T follicular helper cell (primary cell): ENCODE results near the gene B3GNT3.
"Not testable (repeated sequence)": the region's sequence is repeated elsewhere in the genome, so short reads cannot be mapped to it uniquely, and the experiment has no call there.

Experiments used
- DNase-seq: peaks from one replicate; pipeline ENCODE4 v3.0.0-alpha.2; 2020; ENCODE audit warnings: low read depth

B3GNT3 gene

DNA sequence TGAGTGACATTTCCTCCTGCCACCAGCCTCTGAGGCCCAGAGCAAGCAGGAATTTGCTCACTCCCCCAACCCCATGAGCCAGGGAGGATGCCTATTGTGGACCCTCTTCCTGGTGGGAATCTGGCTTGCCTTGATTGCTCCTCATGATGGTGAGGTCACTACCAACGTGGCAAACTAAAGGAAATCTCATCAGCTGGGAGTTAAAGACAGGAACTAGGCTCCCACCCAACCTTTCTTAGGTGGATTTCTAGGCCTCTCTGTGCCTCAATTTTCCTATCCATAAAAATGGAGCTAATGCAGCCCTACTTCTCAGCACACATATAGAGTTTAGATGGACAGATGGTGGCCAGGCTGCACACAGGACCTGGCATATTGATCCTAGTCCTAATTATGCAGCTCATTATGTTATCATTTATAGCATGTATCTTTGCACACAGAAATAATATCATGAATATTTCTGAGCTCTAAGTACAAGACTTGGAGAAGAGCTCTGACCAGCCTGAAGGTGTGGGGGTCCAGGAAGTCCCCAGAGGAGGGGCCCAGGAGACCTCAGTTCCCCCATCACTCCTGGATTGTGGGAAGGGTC lies 2.0 kb downstream of the B3GNT3 start:
- DNase-seq: no peak

DNA sequence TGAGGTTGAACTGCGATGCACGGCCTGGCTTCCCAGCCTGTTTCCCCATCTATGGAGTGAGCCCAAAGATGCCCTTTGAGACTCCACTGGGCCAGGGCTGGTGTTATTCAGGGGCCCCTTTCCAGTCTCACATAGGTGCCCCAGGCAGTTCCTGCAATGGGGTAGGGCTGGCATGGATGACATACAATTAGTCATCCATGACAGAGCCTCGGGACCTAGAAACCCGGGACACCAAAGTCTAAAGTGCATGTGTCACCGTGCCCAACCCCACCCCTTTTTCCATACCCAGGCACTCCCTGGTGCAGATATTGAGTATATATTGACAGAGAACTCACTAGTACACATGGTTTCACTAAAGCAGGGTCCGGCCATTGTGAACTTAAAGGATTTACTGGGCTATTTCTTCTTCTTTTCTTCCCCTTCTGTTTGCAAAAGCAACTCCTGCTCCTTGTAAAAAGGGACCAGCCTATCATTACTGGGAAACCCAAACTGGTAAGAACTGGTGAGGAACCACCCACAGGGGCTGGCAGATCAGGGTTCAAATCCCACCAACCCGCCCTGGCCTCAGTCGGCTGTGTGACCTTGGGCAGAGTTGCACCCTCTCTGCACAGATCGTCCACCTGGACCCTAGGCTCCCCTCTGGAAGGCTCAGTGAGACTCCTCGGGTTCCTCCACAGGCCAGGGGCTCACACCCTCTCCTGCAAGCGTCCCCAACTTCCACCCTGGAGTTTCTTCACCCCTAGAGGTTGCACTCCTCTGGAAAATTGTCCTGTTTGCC lies 2.7 kb downstream of the B3GNT3 start:
- no peak for DNase-seq

DNA sequence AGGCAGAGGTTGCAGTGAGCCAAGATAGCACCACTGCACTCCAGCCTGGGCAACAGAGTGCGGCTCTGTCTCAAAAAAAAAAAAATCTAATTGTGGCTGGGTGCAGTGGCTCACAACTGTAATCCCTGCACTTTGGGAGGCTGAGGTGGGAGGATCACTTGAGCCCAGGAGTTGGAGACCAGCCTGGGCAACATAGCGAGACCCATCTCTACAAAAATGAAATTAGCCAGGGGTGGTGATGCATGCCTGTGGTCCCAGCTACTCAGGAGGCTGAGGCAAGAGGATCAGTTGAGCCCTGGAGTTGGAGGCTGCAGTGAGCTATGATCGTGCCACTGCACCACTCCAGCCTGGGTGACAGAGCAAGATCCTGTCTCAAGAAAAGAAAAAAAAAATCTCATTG lies 3.7 kb downstream of the B3GNT3 start:
- DNase-seq: not testable (repeated sequence)

GRCh38 chr19:17802137-17802858 lies 7.4 kb downstream of the B3GNT3 start:
- no peak for DNase-seq

GRCh38 chr19:17803264-17803896 lies 8.4 kb downstream of the B3GNT3 start:
- no peak for DNase-seq

DNA sequence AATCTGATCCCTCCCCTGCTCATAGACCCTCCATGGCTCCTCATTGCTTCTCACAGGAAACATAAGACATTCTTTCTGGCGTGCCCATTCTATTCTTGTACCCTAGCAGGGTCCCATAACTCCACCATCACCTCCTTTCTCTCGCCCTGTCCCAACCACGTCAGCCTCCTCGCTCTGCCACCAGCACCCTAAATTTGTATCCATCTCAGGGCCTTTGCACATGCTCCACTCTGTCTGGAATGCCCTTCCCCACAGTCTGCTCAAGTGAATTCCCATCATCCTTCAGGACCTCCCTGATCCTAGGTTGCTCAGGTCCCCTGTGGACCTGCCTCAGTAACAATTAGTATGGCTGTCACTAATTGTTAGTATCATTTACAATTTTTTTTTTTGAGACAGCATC lies 10.5 kb downstream of the B3GNT3 start:
- no peak for DNase-seq

- DNase-seq: no peak
Observed at GRCh38 chr19:17806945-17807344, 12.0 kb downstream of the B3GNT3 start.

DNA sequence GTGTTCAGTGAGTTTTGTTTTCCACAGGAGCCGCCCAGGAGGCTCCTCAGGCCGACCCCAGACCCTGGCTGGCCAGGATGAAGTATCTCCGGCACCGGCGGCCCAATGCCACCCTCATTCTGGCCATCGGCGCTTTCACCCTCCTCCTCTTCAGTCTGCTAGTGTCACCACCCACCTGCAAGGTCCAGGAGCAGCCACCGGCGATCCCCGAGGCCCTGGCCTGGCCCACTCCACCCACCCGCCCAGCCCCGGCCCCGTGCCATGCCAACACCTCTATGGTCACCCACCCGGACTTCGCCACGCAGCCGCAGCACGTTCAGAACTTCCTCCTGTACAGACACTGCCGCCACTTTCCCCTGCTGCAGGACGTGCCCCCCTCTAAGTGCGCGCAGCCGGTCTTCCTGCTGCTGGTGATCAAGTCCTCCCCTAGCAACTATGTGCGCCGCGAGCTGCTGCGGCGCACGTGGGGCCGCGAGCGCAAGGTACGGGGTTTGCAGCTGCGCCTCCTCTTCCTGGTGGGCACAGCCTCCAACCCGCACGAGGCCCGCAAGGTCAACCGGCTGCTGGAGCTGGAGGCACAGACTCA lies 12.9 kb downstream of the B3GNT3 start:
- DNase-seq: no peak

DNA sequence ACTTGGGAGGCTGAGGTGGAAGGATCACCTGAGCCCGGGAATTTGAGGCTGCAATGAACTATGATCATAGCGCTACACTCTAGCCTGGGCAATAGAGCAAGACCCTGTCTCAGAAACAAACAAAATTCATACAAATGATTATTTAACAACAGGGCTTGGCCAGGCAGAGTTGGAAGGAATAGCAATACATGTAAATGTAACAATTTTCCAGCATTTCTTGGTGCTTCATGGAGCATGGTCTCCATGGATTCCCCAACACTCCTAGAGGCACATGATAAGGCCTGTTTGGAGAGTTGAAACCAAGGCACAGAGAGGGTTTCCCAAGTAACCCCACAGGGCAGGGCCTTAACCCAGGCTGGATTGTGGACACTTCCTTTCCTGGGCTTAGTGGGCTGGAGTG lies 16.2 kb downstream of the B3GNT3 start:
- DNase-seq: no peak

- DNase-seq: no peak
Observed at GRCh38 chr19:17811681-17812080, 16.7 kb downstream of the B3GNT3 start.

DNA sequence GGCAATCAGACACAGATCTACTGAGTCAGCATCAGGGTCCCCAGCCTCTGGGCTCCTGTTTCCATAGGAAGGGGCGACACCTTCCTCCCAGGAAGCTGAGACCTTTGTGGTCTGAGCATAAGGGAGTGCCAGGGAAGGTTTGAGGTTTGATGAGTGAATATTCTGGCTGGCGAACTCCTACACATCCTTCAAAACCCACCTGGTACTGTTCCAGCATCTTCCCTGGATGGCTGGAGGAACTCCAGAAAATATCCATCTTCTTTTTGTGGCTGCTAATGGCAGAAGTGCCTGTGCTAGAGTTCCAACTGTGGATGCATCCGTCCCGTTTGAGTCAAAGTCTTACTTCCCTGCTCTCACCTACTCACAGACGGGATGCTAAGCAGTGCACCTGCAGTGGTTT lies 17.2 kb downstream of the B3GNT3 start:
- DNase-seq: no peak

DNA sequence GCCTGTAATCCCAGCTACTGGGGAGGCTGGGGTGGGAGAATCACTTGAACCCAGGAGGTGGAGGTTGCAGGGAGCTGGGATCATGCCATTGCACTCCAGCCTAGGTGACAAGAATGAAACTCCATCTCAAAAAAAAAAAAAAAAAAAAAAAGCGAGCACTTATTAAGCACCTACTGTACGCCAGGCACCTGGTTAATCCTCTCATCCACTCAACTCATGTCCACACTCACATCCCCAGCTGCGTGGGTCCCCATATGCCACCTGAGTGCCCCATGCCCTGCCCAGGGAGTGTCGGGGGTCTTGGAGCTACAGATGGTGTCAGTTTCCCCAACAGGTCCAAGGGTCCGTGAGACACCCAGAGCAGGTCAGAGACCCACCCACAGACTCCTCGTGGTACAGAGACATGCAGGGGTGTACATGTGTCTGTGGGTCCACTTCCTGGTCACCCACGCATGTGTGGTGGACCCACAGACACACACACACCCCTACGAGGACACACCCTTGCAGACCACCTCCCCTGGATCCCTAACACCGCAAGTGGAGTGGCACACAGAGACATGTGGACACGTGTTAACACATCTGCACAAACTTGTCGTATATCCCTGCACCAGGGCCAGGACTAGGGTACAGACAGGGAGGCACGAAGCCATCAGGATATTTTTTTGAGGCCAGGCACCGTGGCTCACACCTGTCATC lies 22.9 kb downstream of the B3GNT3 start:
- no peak for DNase-seq

DNA sequence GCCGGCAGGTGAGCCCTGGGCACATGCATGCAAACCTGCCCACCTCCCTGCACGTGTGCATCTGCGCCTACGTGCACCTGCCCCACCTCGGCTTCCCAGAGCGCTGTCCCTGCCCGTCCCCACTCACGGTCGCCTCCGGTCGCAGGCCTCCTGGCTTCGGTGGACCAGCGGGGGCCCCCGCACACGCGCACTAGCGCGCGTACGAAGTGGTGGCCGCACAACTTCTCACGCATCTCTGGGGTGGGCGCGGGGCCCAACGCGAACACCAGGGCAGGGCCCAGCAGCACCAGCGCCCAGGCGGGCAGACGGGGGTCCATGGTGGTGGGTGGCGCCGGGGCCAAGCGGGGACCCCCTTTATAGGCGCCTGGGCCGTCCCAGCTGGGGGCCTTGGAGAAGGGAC lies 26.3 kb downstream of the B3GNT3 start, which contains the start of gene INSL3:
INSL3 (minus strand) TSS at position 330 of the 400 bp plus-strand sequence; CDS start at position 317, 13 bp downstream.
- DNase-seq: no peak

DNA sequence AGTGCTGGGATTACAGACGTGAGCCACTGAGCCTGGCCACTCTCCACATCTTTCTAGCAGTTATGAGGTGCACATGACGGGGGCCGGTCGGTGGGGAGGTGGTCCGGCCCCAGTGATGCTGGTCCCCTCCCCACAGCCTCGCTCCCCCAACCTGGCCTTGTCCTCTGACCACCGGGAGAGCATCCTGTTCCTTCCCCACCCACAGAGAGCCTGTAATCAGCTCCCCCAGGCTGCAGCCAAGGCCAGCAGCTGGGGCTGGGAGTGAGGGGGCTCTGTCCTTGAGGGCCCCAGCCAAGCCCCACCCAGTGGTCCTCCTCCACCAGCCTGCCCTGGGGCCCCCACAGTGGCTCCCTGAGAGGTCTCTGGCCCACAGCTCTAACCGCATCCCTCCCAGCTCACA lies 29.4 kb downstream of the B3GNT3 start:
- no peak for DNase-seq

GRCh38 chr19:17826508-17827056 lies 31.6 kb downstream of the B3GNT3 start:
- no peak for DNase-seq

DNA sequence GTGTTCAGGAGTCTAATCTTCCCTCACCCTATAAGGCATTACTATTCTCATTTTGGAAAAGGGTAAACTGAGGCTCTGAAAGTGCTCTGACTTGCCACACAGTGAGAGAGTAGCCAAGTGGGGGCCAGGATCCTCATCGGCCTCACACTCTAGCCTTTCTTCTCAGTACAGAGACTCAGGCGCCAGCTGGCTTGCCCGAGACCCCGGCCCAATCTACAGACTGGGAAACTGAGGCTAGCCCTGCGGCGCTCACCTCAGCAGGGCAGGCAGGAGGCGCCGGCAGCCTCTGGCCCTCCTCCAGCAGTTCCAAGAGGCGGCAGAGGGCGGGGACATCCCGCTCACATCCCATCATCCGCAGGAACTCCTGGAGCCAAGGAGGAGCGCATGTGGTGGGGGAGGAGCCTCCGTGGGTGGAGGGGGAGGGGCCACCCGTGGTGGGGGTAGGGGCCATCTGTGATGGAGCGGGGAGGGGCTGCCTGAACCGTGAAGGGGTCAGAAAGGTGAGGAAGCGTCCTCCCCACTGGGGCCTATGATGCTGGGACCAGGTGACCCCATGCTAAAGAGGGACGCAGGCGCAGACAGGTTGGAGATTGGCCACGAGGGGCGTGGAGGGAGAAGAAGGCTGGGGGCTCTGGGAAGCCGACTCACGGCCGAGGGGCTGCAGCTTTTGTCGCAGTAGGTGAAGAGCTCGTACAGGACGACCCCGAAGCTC lies 35.1 kb downstream of the B3GNT3 start:
- DNase-seq: no peak

- DNase-seq: peak; percentile 32
Observed at GRCh38 chr19:17830567-17831418, 35.9 kb downstream of the B3GNT3 start.

GRCh38 chr19:17831419-17831888 lies 36.5 kb downstream of the B3GNT3 start:
- no peak for DNase-seq

- no peak for DNase-seq
Observed at GRCh38 chr19:17832443-17833208, 37.7 kb downstream of the B3GNT3 start.
